Measurements from ENCODE around the gene RGS12.

DNA sequence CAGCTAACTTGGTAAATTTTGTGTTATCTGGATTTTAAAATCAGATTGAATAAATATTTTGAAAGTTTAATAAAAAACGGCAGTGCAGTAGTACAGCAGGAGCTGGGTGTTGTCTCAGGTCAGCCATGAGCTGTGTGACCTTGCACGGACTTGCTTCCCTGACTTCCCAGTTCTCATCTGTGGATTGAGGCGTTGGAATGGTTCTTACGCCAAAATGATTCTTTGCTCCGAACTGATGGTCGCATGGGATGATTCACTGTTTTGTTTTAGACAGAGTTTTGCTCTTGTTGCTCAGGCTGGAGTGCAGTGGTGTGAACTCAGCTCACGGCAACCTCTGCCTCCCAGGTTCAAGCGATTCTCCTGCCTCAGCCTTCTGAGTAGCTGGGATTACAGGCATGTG is 45.0 kb downstream of the RGS12 start:
- TF ChIP-seq, protein P1, sequence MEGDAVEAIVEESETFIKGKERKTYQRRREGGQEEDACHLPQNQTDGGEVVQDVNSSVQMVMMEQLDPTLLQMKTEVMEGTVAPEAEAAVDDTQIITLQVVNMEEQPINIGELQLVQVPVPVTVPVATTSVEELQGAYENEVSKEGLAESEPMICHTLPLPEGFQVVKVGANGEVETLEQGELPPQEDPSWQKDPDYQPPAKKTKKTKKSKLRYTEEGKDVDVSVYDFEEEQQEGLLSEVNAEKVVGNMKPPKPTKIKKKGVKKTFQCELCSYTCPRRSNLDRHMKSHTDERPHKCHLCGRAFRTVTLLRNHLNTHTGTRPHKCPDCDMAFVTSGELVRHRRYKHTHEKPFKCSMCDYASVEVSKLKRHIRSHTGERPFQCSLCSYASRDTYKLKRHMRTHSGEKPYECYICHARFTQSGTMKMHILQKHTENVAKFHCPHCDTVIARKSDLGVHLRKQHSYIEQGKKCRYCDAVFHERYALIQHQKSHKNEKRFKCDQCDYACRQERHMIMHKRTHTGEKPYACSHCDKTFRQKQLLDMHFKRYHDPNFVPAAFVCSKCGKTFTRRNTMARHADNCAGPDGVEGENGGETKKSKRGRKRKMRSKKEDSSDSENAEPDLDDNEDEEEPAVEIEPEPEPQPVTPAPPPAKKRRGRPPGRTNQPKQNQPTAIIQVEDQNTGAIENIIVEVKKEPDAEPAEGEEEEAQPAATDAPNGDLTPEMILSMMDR (IDR thresholded peaks at IDR 0.05 in 4 of 5, conservative IDR thresholded peaks at IDR 0.05 in 1 of 5) = no peak
- no peak for TF ChIP-seq POLR2A (IDR thresholded peaks at IDR 0.05)

Measured in gastrocnemius medialis (tissue), 4 donors.